ENCODE data around the gene PTBP2.
A peak's percentile ranks its signal among the peaks of the same experiment; 100 is the strongest.

The PTBP2 gene

DNA sequence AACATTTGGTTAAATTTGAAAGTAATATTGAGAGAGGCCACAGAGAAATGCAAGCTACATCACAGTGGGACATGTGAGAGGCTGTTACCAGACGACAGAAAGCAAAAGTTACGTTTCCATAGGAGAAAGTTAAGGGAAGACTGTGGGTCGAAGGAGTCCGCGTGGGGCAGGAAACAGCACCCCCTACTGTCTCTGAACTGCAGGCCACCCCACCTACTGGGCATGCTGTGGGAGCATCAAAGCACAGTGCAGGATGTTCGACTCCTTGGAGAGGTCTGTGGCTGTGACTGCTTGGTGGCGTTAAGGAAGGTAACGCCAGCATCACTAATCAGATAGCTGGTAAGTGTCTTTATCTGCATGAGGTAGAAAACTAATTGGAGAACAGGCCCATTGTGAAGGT lies 123.9 kb downstream of the PTBP2 start:
- in situ Hi-C loops (cut with HindIII; ENCODE audit: low pct_ligation_motif_present, low sequenced_read_pairs) = no loop called here
- no peaks in the 10 kb centered on the region for H3K27me3 ChIP-seq (replicated peaks)
- DNase-seq = peak; percentile 25
- no peak overlapping the region for H3K27ac ChIP-seq
- H3K4me3 ChIP-seq (ENCODE audit: low read depth, low read length) = no peak overlapping the region
- no peaks in the 10 kb centered on the region for H3K36me3 ChIP-seq (replicated peaks)
- TF ChIP-seq, protein P1, sequence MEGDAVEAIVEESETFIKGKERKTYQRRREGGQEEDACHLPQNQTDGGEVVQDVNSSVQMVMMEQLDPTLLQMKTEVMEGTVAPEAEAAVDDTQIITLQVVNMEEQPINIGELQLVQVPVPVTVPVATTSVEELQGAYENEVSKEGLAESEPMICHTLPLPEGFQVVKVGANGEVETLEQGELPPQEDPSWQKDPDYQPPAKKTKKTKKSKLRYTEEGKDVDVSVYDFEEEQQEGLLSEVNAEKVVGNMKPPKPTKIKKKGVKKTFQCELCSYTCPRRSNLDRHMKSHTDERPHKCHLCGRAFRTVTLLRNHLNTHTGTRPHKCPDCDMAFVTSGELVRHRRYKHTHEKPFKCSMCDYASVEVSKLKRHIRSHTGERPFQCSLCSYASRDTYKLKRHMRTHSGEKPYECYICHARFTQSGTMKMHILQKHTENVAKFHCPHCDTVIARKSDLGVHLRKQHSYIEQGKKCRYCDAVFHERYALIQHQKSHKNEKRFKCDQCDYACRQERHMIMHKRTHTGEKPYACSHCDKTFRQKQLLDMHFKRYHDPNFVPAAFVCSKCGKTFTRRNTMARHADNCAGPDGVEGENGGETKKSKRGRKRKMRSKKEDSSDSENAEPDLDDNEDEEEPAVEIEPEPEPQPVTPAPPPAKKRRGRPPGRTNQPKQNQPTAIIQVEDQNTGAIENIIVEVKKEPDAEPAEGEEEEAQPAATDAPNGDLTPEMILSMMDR (IDR thresholded peaks at IDR 0.05; ENCODE audit: low read depth, low read length, missing control alignments) = peak; percentile 80

DNA sequence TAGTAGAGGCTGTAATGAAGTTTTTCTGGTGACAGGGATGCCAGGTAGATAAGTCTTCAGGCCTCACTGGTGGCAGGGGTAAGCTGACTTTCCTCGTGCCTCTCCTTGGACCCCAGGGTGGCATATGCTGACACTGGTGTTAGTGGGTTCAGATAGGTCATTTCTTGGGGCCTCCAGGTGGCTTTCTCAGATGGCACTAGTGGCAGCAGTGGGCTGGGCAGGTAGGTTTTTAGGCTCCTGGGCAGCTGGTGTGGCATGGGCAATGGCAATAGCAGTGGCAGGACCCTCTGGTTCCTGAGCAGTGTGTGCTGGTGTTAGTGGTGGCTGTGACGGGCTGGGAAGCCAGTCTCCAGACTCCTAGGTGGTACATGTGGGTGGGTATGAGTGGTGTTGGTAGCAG lies 140.3 kb downstream of the PTBP2 start:
- in situ Hi-C loops (cut with HindIII; ENCODE audit: low pct_ligation_motif_present, low sequenced_read_pairs) = no loop called here
- Histone ChIP-seq H3K36me3 (replicated peaks) (no peaks in the 10 kb centered on the region), H3K27ac (no peak overlapping the region), H3K4me3 (ENCODE audit: low read depth, low read length) (no peak overlapping the region), H3K27me3 (replicated peaks) (no peaks in the 10 kb centered on the region)
- DNase-seq = no peak
- TF ChIP-seq, protein P1 (IDR thresholded peaks at IDR 0.05; ENCODE audit: low read depth, low read length, missing control alignments) = no peak

DNA sequence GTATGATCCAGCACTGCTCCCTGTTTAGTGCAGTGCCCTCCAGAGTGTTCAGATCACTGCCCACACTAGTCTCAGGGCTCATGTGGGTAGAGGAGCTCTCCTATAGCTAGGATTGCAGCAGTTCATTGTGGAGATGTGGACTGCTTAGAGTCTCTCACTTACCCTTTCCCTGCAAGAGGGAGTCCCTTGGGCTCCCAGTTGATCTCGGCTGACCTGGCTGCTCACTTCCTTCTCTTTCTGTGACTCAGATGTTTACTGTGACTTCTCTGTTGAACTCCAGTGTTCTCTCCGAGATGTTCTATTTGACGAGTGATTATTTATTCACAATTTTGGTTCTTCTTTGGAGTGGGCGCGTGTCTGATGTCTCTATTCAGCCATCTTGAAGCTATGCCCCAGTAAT lies 141.9 kb downstream of the PTBP2 start:
- Histone ChIP-seq H3K27me3 (replicated peaks) (no peaks in the 10 kb centered on the region), H3K4me3 (ENCODE audit: low read depth, low read length) (no peak overlapping the region), H3K36me3 (replicated peaks) (no peaks in the 10 kb centered on the region), H3K27ac (no peak overlapping the region)
- DNase-seq = no peak
- in situ Hi-C loops (cut with HindIII; ENCODE audit: low pct_ligation_motif_present, low sequenced_read_pairs) = no loop called here
- TF ChIP-seq, protein P1 (IDR thresholded peaks at IDR 0.05; ENCODE audit: low read depth, low read length, missing control alignments) = no peak
